ENCODE measurements around the gene PTPN11. TPM values are rescaled to one million over a fixed set of nuclear protein-coding genes. Genes with fewer than 3 reads are reported as not detected.
"Not testable (repeated sequence)": the region's sequence is repeated elsewhere in the genome, so short reads cannot be mapped to it uniquely, and the experiment has no call there.

Gene PTPN11
- total and polyA plus RNA-seq, 9 donors: 22.1 to 94.6 (median 62.7) TPM

- no peak for TF ChIP-seq CTCF (IDR thresholded peaks at IDR 0.05)
- TF ChIP-seq POLR2A (IDR thresholded peaks at IDR 0.05): no peak
- TF ChIP-seq EP300 (IDR thresholded peaks at IDR 0.05): no peak
- intact Hi-C loops (cut with DNase I): no loop called here
- 73 to 76% (median 76%) methylated on average over 9 of the region's 9 CpGs for WGBS, 3 donors
Observed at GRCh38 chr12:112514926-112515642, 96.3 kb downstream of the PTPN11 start.

GRCh38 chr12:112515868-112516267 is 97.1 kb downstream of the PTPN11 start:
- H3K4me3 ChIP-seq: no peak overlapping the region
- no peak overlapping the region for H3K27ac ChIP-seq
- no peaks in the 10 kb centered on the region for H3K36me3 ChIP-seq
- WGBS, 3 donors: 64 to 83% (median 72%) methylated on average over 5 of the region's 5 CpGs
- TF ChIP-seq POLR2A (IDR thresholded peaks at IDR 0.05) (no peak), CTCF (IDR thresholded peaks at IDR 0.05) (no peak), EP300 (IDR thresholded peaks at IDR 0.05) (no peak)
- no peak for DNase-seq
- intact Hi-C loops (cut with DNase I): no loop called here
- no peaks in the 10 kb centered on the region for H3K27me3 ChIP-seq
- no peaks in the 10 kb centered on the region for H3K9me3 ChIP-seq
- no peaks in the 10 kb centered on the region for H3K4me1 ChIP-seq (ENCODE audit: insufficient read depth)

More at GRCh38 chr12:112514926-112515642, 96.3 kb downstream of the PTPN11 start:
- H3K4me1 ChIP-seq (ENCODE audit: insufficient read depth): no peaks in the 10 kb centered on the region
- no peaks in the 10 kb centered on the region for H3K27me3 ChIP-seq
- no peak overlapping the region for H3K27ac ChIP-seq
- DNase-seq: no peak
- no peaks in the 10 kb centered on the region for H3K36me3 ChIP-seq
- H3K9me3 ChIP-seq: no peaks in the 10 kb centered on the region
- no peak overlapping the region for H3K4me3 ChIP-seq

GRCh38 chr12:112517730-112518364 is 99.1 kb downstream of the PTPN11 start:
- H3K27ac ChIP-seq: no peak overlapping the region
- 82 to 87% (median 85%) methylated on average over 7 of the region's 7 CpGs for WGBS, 3 donors
- TF ChIP-seq POLR2A (IDR thresholded peaks at IDR 0.05) (no peak), CTCF (IDR thresholded peaks at IDR 0.05) (no peak), EP300 (IDR thresholded peaks at IDR 0.05) (no peak)
- H3K9me3 ChIP-seq: no peaks in the 10 kb centered on the region
- no peak overlapping the region for H3K4me3 ChIP-seq
- intact Hi-C loops (cut with DNase I): no loop called here
- no peak for DNase-seq
- H3K4me1 ChIP-seq (ENCODE audit: insufficient read depth): no peaks in the 10 kb centered on the region
- no peaks in the 10 kb centered on the region for H3K36me3 ChIP-seq
- H3K27me3 ChIP-seq: no peaks in the 10 kb centered on the region

- H3K27me3 ChIP-seq: no peaks in the 10 kb centered on the region
- no peak overlapping the region for H3K4me3 ChIP-seq
- no peaks in the 10 kb centered on the region for H3K4me1 ChIP-seq (ENCODE audit: insufficient read depth)
- WGBS, 3 donors: 82 to 88% (median 83%) methylated on average over 7 of the region's 7 CpGs
- H3K9me3 ChIP-seq: no peaks in the 10 kb centered on the region
- intact Hi-C loops (cut with DNase I): no loop called here
- no peak for DNase-seq
- TF ChIP-seq POLR2A (IDR thresholded peaks at IDR 0.05) (no peak), EP300 (IDR thresholded peaks at IDR 0.05) (no peak)
- H3K27ac ChIP-seq: no peak overlapping the region
- H3K36me3 ChIP-seq: no peaks in the 10 kb centered on the region
Observed at GRCh38 chr12:112518365-112518735, 99.6 kb downstream of the PTPN11 start.

GRCh38 chr12:112519841-112520340 is 101.1 kb downstream of the PTPN11 start:
- intact Hi-C loops (cut with DNase I); H3K36me3 ChIP-seq; H3K4me3 ChIP-seq; DNase-seq; H3K27ac ChIP-seq; H3K9me3 ChIP-seq; H3K27me3 ChIP-seq; H3K4me1 ChIP-seq (ENCODE audit: insufficient read depth): not testable (repeated sequence)
- WGBS, 3 donors: 91 to 95% (median 94%) methylated on average over 23 to 26 of the region's 26 CpGs
